ENCODE results near the gene MTOR. TPM values are rescaled to one million over a fixed set of nuclear protein-coding genes. Genes with fewer than 3 reads are reported as not detected.
"Not testable (repeated sequence)": the region's sequence is repeated elsewhere in the genome, so short reads cannot be mapped to it uniquely, and the experiment has no call there.

The MTOR gene
- total RNA-seq, 1 donor from 2014 or later = 34.9 TPM

- Histone ChIP-seq H3K27ac (replicated peaks) (no peak overlapping the region), H3K4me3 (no peak overlapping the region), H3K4me1 (peaks cover 48% of the 10 kb centered on the region), H3K9me3 (replicated peaks) (no peaks in the 10 kb centered on the region), H3K27me3 (ENCODE audit: low read depth) (no peaks in the 10 kb centered on the region), H3K36me3 (peaks cover 22% of the 10 kb centered on the region)
- TF ChIP-seq CTCF (IDR thresholded peaks at IDR 0.05; ENCODE audit: borderline replicate concordance) = no peak
- intact Hi-C loops (cut with micrococcal nuclease) = no loop called here
- no peak for DNase-seq
These were observed 16.8 kb upstream of the MTOR start for GRCh38 chr1:11279152-11279551.

- no peak for DNase-seq
- Histone ChIP-seq H3K4me1 (peaks cover 41% of the 10 kb centered on the region), H3K27ac (replicated peaks) (peak overlapping the region; percentile 97), H3K36me3 (peaks cover 11% of the 10 kb centered on the region), H3K27me3 (ENCODE audit: low read depth) (no peaks in the 10 kb centered on the region), H3K4me3 (peak overlapping the region; percentile 72), H3K9me3 (replicated peaks) (no peaks in the 10 kb centered on the region)
- no peak for TF ChIP-seq CTCF (IDR thresholded peaks at IDR 0.05; ENCODE audit: borderline replicate concordance)
- intact Hi-C loops (cut with micrococcal nuclease) = no loop called here
These were observed 11.4 kb upstream of the MTOR start for GRCh38 chr1:11273595-11274234.

- peak within 1 kb of the TSS; percentile 97 for H3K27ac ChIP-seq (replicated peaks)
- H3K27me3 ChIP-seq (ENCODE audit: low read depth) = no peaks in the 10 kb centered on the region
- peaks cover 7% of the 10 kb centered on the region for H3K36me3 ChIP-seq
- H3K4me3 ChIP-seq = peak within 1 kb of the TSS; percentile 72
- intact Hi-C loops (cut with micrococcal nuclease) = no loop called here
- no peaks in the 10 kb centered on the region for H3K9me3 ChIP-seq (replicated peaks)
- DNase-seq = peak; percentile 87
- H3K4me1 ChIP-seq = peaks cover 41% of the 10 kb centered on the region
- peak; percentile 43 for TF ChIP-seq CTCF (IDR thresholded peaks at IDR 0.05; ENCODE audit: borderline replicate concordance)
These were observed 10.7 kb upstream of the MTOR start, which contains the start of gene UBIAD1 for GRCh38 chr1:11272832-11273594. Gene UBIAD1 (plus strand): TSS chr1:11273198. CDS start chr1:11273532, 334 bp downstream.

GRCh38 chr1:11272544-11272831 lies 10.1 kb upstream of the MTOR start:
- DNase-seq = no peak
- Histone ChIP-seq H3K27ac (replicated peaks) (peak overlapping the region; percentile 77), H3K27me3 (ENCODE audit: low read depth) (no peaks in the 10 kb centered on the region), H3K36me3 (peaks cover 2% of the 10 kb centered on the region), H3K9me3 (replicated peaks) (no peaks in the 10 kb centered on the region), H3K4me3 (peak overlapping the region; percentile 54), H3K4me1 (peaks cover 41% of the 10 kb centered on the region)
- no peak for TF ChIP-seq CTCF (IDR thresholded peaks at IDR 0.05; ENCODE audit: borderline replicate concordance)
- intact Hi-C loops (cut with micrococcal nuclease) = no loop called here

- H3K4me1 ChIP-seq; DNase-seq; intact Hi-C loops (cut with micrococcal nuclease); H3K4me3 ChIP-seq; H3K36me3 ChIP-seq; H3K9me3 ChIP-seq (replicated peaks); H3K27ac ChIP-seq (replicated peaks); H3K27me3 ChIP-seq (ENCODE audit: low read depth): not testable (repeated sequence)
These were observed 5.3 kb upstream of the MTOR start for GRCh38 chr1:11267350-11268337.
